PC-3 (cell line): ENCODE data around the gene DNAH3. TPM values are rescaled to one million over a fixed set of nuclear protein-coding genes. Genes with fewer than 3 reads are reported as not detected.

ENCODE experiments used
- ATAC-seq: fragments of 200-7000 bp; cut with Tn5 transposase; 2 replicates; pipeline ENCODE4 v1.9.1; 2020; ENCODE audit warnings: mild to moderate bottlenecking, moderate library complexity
- BruUV-seq: library from RNA; stranded (reverse); fragments of 400-500 nt; replicated peaks from 2 replicates; lab custom pipeline; 2021; lab: Mats Ljungman, UMichigan
- CTCF ChIA-PET: fragments of 300-600 bp; sonication (Branson Sonifier 250); formaldehyde crosslinking; loops from one replicate; lab custom pipeline; 2022; ENCODE audit warnings: antibody characterized with exemption; lab: Charles Lee
- POLR2A ChIA-PET: fragments of 300-600 bp; sonication (Branson Sonifier 250); formaldehyde crosslinking; loops from one replicate; lab custom pipeline; 2022; ENCODE audit warnings: antibody characterized with exemption; ENCODE audit not compliant: unreplicated experiment; lab: Charles Lee
- DNase-seq: peaks from one replicate; pipeline ENCODE4 v3.0.0-alpha.2; 2015
- H2AFZ ChIP-seq: fragments of 300-600 bp; sonication (generic); 2 replicates; pipeline ENCODE4 v1.6.0; 2016; ENCODE audit warnings: antibody characterized with exemption, low read length
- H3F3A ChIP-seq: fragments of 300-600 bp; sonication (generic); one replicate; pipeline ENCODE4 v1.6.0; 2017; ENCODE audit warnings: antibody characterized with exemption, low read length, control low read depth, mild to moderate bottlenecking; ENCODE audit not compliant: unreplicated experiment
- H3K27ac ChIP-seq: fragments of 300-600 bp; sonication (generic); 2 replicates; pipeline ENCODE4 v1.5.1; 2016; ENCODE audit warnings: mild to moderate bottlenecking, low read length
- H3K27me3 ChIP-seq: fragments of 300-600 bp; sonication (generic); 2 replicates; pipeline ENCODE4 v1.6.1; 2016; ENCODE audit warnings: low read length, mixed read lengths
- H3K36me3 ChIP-seq: fragments of 300-600 bp; sonication (generic); 2 replicates; pipeline ENCODE4 v1.6.1; 2016; ENCODE audit warnings: low read depth, mixed run types, low read length, mixed read lengths
- H3K4me1 ChIP-seq: fragments of 300-600 bp; sonication (generic); 2 replicates; pipeline ENCODE4 v1.5.1; 2016; ENCODE audit warnings: low read length; ENCODE audit not compliant: insufficient read depth
- H3K4me2 ChIP-seq: fragments of 300-600 bp; sonication (generic); 2 replicates; pipeline ENCODE4 v1.6.0; 2016; ENCODE audit warnings: low read length
- H3K4me3 ChIP-seq: fragments of 300-600 bp; sonication (generic); 2 replicates; pipeline ENCODE4 v1.5.1; 2016; ENCODE audit warnings: mild to moderate bottlenecking, low read length, mixed read lengths
- H3K79me2 ChIP-seq: fragments of 300-600 bp; sonication (generic); 2 replicates; pipeline ENCODE4 v1.6.1; 2017; ENCODE audit warnings: low read length, mixed read lengths
- H3K9ac ChIP-seq: fragments of 300-600 bp; sonication (generic); 2 replicates; pipeline ENCODE4 v1.6.0; 2016; ENCODE audit warnings: mild to moderate bottlenecking, low read length
- H3K9me2 ChIP-seq: fragments of 300-600 bp; sonication (generic); replicated peaks from 2 replicates; pipeline ENCODE4 v1.6.1; 2016; ENCODE audit warnings: mixed run types, low read length, mixed read lengths
- H3K9me3 ChIP-seq: fragments of 300-600 bp; sonication (generic); 2 replicates; pipeline ENCODE4 v1.6.1; 2016; ENCODE audit warnings: low read length, mixed read lengths
- H4K20me1 ChIP-seq: fragments of 300-600 bp; sonication (generic); 2 replicates; pipeline ENCODE4 v1.6.1; 2016; ENCODE audit warnings: low read length, mixed read lengths
- EZH2 ChIP-seq: fragments of 300-600 bp; sonication (generic); IDR thresholded peaks from one replicate; pipeline ENCODE4 v1.6.1; 2017; ENCODE audit warnings: antibody characterized with exemption, mild to moderate bottlenecking, low read length; ENCODE audit not compliant: unreplicated experiment
- EZH2phosphoT487 ChIP-seq: fragments of 300-600 bp; sonication (generic); IDR thresholded peaks from 2 replicates; pipeline ENCODE4 v1.6.1; 2018; ENCODE audit warnings: mild to moderate bottlenecking, antibody characterized with exemption, low read length, borderline replicate concordance
- intact Hi-C: fragments of 100-400 bp; cut with micrococcal nuclease; formaldehyde crosslinking; loops from 2 replicates; pipeline ENCODE4 v1.9.0; 2023
- total RNA-seq: library from RNA; depleted of rRNA; stranded (reverse); fragments of >200 nt; gene quantifications from 2 replicates; pipeline ENCODE4 v1.2.3, GENCODE V29; 2014
- TF ChIP-seq, protein P1 (sequence below): fragments of 300-600 bp; sonication (generic); conservative IDR thresholded peaks from 2 replicates; pipeline ENCODE4 v1.5.1; 2017; ENCODE audit warnings: antibody characterized with exemption, low read depth, mild to moderate bottlenecking, low read length

The DNAH3 gene
- total RNA-seq, 1 experiment from 2014 or later = 0.11 TPM

DNA sequence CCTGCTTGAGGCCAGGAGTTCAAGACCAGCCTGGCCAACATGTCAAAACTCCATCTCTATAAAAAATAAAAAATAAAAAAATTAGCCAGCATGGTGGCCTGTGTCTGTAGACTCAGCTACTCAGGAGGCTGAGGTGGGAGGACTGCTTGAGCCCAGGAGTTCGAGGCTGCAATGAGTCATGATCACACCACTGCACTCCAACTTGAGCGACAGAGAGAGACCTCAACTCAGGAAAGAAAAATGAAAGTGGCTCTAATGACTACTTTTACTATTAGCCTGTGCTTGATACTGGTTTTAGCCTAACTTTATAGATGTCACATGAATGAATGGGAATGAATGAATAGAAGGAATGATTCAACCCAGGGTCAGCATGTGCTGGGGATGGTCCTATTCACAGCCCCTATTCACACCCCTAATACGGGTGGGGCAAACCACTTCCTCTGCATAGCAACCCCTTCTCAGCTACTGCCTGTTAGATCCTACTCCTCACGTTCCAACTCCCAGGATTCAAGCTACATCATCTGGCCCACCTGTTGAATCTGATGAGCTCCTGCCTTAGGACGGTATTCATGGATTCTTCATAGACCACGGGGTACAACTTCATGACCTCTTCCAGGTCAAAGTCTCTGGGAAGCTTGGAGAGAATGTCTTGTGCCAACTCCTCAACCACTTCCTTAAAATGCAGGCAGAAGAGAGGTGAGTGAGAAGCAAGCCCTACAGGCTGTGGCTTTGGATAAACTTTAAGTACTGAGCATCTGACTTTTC lies 209.6 kb downstream of the DNAH3 start:
- Histone ChIP-seq H4K20me1 (no peaks in the 10 kb centered on the region), H3K4me1 (peaks cover 17% of the 10 kb centered on the region), H3F3A (no peaks in the 10 kb centered on the region), H3K27me3 (no peaks in the 10 kb centered on the region), H2AFZ (no peak overlapping the region), H3K27ac (no peak overlapping the region), H3K4me3 (no peak overlapping the region), H3K9me3 (no peaks in the 10 kb centered on the region), H3K79me2 (no peaks in the 10 kb centered on the region), H3K9me2 (no peaks in the 10 kb centered on the region), H3K36me3 (no peaks in the 10 kb centered on the region), H3K4me2 (no peak overlapping the region), H3K9ac (no peak overlapping the region)
- no TSS peak for BruUV-seq
- TF ChIP-seq, protein P1, sequence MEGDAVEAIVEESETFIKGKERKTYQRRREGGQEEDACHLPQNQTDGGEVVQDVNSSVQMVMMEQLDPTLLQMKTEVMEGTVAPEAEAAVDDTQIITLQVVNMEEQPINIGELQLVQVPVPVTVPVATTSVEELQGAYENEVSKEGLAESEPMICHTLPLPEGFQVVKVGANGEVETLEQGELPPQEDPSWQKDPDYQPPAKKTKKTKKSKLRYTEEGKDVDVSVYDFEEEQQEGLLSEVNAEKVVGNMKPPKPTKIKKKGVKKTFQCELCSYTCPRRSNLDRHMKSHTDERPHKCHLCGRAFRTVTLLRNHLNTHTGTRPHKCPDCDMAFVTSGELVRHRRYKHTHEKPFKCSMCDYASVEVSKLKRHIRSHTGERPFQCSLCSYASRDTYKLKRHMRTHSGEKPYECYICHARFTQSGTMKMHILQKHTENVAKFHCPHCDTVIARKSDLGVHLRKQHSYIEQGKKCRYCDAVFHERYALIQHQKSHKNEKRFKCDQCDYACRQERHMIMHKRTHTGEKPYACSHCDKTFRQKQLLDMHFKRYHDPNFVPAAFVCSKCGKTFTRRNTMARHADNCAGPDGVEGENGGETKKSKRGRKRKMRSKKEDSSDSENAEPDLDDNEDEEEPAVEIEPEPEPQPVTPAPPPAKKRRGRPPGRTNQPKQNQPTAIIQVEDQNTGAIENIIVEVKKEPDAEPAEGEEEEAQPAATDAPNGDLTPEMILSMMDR = no peak
- TF ChIP-seq EZH2phosphoT487 (no peak), EZH2 (no peak)
- intact Hi-C loops = no loop called here
- DNase-seq (peak; percentile 2), ATAC-seq (no peak)
- CTCF ChIA-PET = no interaction called here
- POLR2A ChIA-PET = no interaction called here

DNA sequence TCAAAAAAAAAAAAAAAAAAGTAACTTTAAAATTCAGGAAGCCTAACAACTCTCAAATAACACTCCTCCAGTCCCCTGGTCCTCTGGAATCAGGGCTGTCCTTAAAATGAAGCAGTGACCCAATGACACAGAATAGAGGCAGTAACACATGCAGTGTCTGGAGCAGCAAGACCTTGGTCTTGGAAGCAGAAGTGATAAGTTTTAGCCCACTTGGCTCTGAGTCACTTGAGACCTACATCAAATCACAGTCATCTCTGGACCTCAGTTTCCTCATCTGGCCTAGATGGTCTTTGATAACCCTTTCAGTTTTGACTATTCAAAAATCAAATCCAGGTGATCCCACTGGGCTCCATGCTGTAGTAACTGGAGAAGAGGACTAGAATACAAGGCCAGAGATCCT lies 211.0 kb downstream of the DNAH3 start:
- no peaks in the 10 kb centered on the region for H4K20me1 ChIP-seq
- intact Hi-C loops = no loop called here
- ChIA-PET CTCF (no interaction called here), POLR2A (no interaction called here)
- no peak overlapping the region for H3K27ac ChIP-seq
- no peak overlapping the region for H3K4me3 ChIP-seq
- no peak overlapping the region for H3K9ac ChIP-seq
- no peak overlapping the region for H3K4me2 ChIP-seq
- no peak overlapping the region for H2AFZ ChIP-seq
- no peak for ATAC-seq
- H3K36me3 ChIP-seq = no peaks in the 10 kb centered on the region
- BruUV-seq = no TSS peak
- TF ChIP-seq, protein P1 = no peak
- no peak for TF ChIP-seq EZH2phosphoT487
- no peaks in the 10 kb centered on the region for H3F3A ChIP-seq
- H3K9me3 ChIP-seq = no peaks in the 10 kb centered on the region
- no peaks in the 10 kb centered on the region for H3K27me3 ChIP-seq
- peaks cover 17% of the 10 kb centered on the region for H3K4me1 ChIP-seq
- no peaks in the 10 kb centered on the region for H3K9me2 ChIP-seq
- no peak for DNase-seq
- no peaks in the 10 kb centered on the region for H3K79me2 ChIP-seq

DNA sequence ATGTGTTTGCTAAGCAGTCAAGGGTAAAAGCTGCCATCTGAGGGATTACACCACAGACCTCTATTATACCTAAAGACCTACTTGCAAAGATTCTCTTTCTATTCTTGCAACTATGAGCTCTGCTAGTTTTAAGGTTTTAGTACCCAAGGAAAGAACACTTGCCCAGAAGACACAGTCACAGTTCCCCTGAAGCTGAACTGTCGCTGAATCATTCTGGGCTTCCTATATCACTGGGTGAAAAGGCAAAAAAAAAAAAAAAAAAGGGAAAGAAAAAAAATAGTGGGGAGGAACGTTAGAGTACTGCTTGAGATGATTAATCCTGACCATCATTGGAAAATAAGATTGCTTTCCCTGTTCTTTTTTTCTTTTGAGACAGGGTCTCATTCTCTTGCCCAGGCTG lies 212.2 kb downstream of the DNAH3 start:
- Histone ChIP-seq H3K4me2 (peak overlapping the region; percentile 70), H3K4me1 (peaks cover 17% of the 10 kb centered on the region), H3K36me3 (no peaks in the 10 kb centered on the region), H3K79me2 (no peaks in the 10 kb centered on the region), H4K20me1 (no peaks in the 10 kb centered on the region), H3K27me3 (no peaks in the 10 kb centered on the region), H3K27ac (peak overlapping the region; percentile 42), H2AFZ (no peak overlapping the region), H3K9me3 (no peaks in the 10 kb centered on the region), H3F3A (no peaks in the 10 kb centered on the region), H3K4me3 (no peak overlapping the region), H3K9ac (no peak overlapping the region), H3K9me2 (no peaks in the 10 kb centered on the region)
- POLR2A ChIA-PET = interaction anchor here (1.0 kb wide), 1 partner anchor 25 kb away, joined by 9 read pairs; no protein-coding TSS in a partner anchor
- intact Hi-C loops = loop anchor here (1.0 kb wide), 1 partner anchor 88 kb away; no protein-coding TSS in a partner anchor
- CTCF ChIA-PET = interaction anchor here (0.6 to 0.7 kb wide), 2 partner anchors 27 to 148 kb away, joined by 4 to 6 read pairs; no protein-coding TSS in a partner anchor
- no TSS peak for BruUV-seq
- peak; percentile 74 for DNase-seq
- ATAC-seq = peak; percentile 90
- TF ChIP-seq, protein P1 = no peak
